ENCODE data around the gene SPTB.

The SPTB gene

DNA sequence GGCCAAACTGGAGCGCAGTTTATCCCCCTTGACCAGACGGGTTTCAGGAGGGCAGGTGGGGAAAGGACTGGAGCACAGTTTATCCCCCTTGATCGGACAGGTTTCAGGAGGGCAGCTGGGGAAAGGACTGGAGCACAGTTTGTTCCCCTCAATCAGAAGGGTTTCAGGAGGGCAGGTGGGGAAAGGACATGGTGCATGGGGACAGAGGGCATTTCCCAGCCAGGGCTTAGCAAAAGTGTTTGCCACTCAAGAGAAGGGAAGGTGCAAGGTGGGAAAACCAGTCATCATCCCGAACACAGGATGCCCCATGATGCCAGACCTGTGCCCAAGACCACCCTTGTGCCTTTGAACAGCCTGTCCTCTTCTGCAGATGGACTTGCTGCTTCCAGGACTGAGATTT, 54.7 kb downstream of the SPTB start:
- Histone ChIP-seq H3K27ac (ENCODE audit: low read depth, low read length) (no peak overlapping the region), H3K9me2 (replicated peaks; ENCODE audit: insufficient read depth, low read length) (no peaks in the 10 kb centered on the region), H3K36me3 (ENCODE audit: low read length) (no peaks in the 10 kb centered on the region), H3F3A (ENCODE audit: insufficient read depth) (no peaks in the 10 kb centered on the region), H3K79me2 (ENCODE audit: insufficient read depth, low read length) (no peaks in the 10 kb centered on the region), H4K20me1 (ENCODE audit: low read depth, low read length) (no peaks in the 10 kb centered on the region), H3K4me2 (ENCODE audit: low read depth, low read length, poor library complexity, severe bottlenecking) (no peak overlapping the region), H3K4me3 (ENCODE audit: insufficient read depth, low read length, poor library complexity, severe bottlenecking) (no peak overlapping the region), H3K9me3 (ENCODE audit: insufficient read depth, low read length) (no peaks in the 10 kb centered on the region), H2AFZ (ENCODE audit: low read depth, low read length, severe bottlenecking) (no peak overlapping the region), H3K9ac (ENCODE audit: low read length) (no peak overlapping the region), H3K27me3 (ENCODE audit: low read length) (no peaks in the 10 kb centered on the region)
- TF ChIP-seq EZH2phosphoT487 (conservative IDR thresholded peaks at IDR 0.05; ENCODE audit: low read length), result no peak
- no peak for TF ChIP-seq CTCF (IDR thresholded peaks at IDR 0.05; ENCODE audit: insufficient read depth, low read length, poor library complexity, severe bottlenecking)

GRCh38 chr14:64824471-64824870, 55.2 kb downstream of the SPTB start:
- no peak overlapping the region for H3K27ac ChIP-seq (ENCODE audit: low read depth, low read length)
- H3K9me2 ChIP-seq (replicated peaks; ENCODE audit: insufficient read depth, low read length), result no peaks in the 10 kb centered on the region
- H3K27me3 ChIP-seq (ENCODE audit: low read length), result no peaks in the 10 kb centered on the region
- H3K36me3 ChIP-seq (ENCODE audit: low read length), result no peaks in the 10 kb centered on the region
- no peaks in the 10 kb centered on the region for H3K9me3 ChIP-seq (ENCODE audit: insufficient read depth, low read length)
- no peaks in the 10 kb centered on the region for H4K20me1 ChIP-seq (ENCODE audit: low read depth, low read length)
- TF ChIP-seq CTCF (IDR thresholded peaks at IDR 0.05; ENCODE audit: insufficient read depth, low read length, poor library complexity, severe bottlenecking) (no peak), EZH2phosphoT487 (conservative IDR thresholded peaks at IDR 0.05; ENCODE audit: low read length) (no peak)
- H3K9ac ChIP-seq (ENCODE audit: low read length), result no peak overlapping the region
- H3K4me2 ChIP-seq (ENCODE audit: low read depth, low read length, poor library complexity, severe bottlenecking), result no peak overlapping the region
- no peaks in the 10 kb centered on the region for H3K79me2 ChIP-seq (ENCODE audit: insufficient read depth, low read length)
- H3K4me3 ChIP-seq (ENCODE audit: insufficient read depth, low read length, poor library complexity, severe bottlenecking), result no peak overlapping the region
- H2AFZ ChIP-seq (ENCODE audit: low read depth, low read length, severe bottlenecking), result no peak overlapping the region
- H3F3A ChIP-seq (ENCODE audit: insufficient read depth), result no peaks in the 10 kb centered on the region

DNA sequence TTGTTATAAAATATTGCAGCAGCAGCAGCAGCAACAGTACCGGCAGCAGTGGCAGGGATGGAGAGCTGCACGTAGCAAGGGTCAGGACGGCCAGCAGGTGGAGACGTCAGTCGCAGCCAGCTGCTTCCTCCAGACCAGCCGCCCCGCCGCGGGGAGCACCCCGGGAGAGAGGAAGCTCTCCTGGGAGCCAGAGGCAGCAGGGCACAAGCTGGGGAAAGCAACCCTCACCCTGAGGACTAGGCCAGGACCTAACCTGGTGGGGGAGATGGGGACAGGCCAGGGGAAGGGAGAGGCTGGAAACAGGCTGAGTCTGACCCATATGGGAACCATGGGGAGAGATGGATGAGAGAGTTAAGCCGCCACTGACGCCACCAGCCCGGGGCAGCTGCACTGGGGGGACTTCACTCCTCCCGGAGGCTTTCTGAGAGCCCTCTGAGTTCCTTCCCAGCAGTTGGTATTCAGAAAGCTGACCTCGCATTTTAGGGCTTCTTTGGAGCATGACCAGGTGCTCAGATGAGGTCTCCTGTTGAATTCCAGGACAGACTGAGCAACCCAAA, 56.3 kb downstream of the SPTB start:
- Histone ChIP-seq H4K20me1 (ENCODE audit: low read depth, low read length) (no peaks in the 10 kb centered on the region), H3K4me2 (ENCODE audit: low read depth, low read length, poor library complexity, severe bottlenecking) (peak overlapping the region; percentile 18), H3K27me3 (ENCODE audit: low read length) (no peaks in the 10 kb centered on the region), H3K27ac (ENCODE audit: low read depth, low read length) (no peak overlapping the region), H3K36me3 (ENCODE audit: low read length) (no peaks in the 10 kb centered on the region), H3K4me3 (ENCODE audit: insufficient read depth, low read length, poor library complexity, severe bottlenecking) (no peak overlapping the region), H2AFZ (ENCODE audit: low read depth, low read length, severe bottlenecking) (peak overlapping the region; percentile 65), H3K9me2 (replicated peaks; ENCODE audit: insufficient read depth, low read length) (no peaks in the 10 kb centered on the region), H3K79me2 (ENCODE audit: insufficient read depth, low read length) (no peaks in the 10 kb centered on the region), H3F3A (ENCODE audit: insufficient read depth) (no peaks in the 10 kb centered on the region), H3K9ac (ENCODE audit: low read length) (no peak overlapping the region), H3K9me3 (ENCODE audit: insufficient read depth, low read length) (no peaks in the 10 kb centered on the region)
- peak; percentile 71 for TF ChIP-seq CTCF (IDR thresholded peaks at IDR 0.05; ENCODE audit: insufficient read depth, low read length, poor library complexity, severe bottlenecking)
- TF ChIP-seq EZH2phosphoT487 (conservative IDR thresholded peaks at IDR 0.05; ENCODE audit: low read length), result no peak

All from SU-DHL-6 (cell line).